GM21390 (cell line): ENCODE data around the gene ZFPM1.

Source experiments
- ATAC-seq: cut with Tn5 transposase; IDR thresholded peaks from one replicate; pipeline ENCODE4 v1.9.1; 2021; ENCODE audit not compliant: unreplicated experiment

The ZFPM1 gene

GRCh38 chr16:88495268-88495772 is 42.2 kb downstream of the ZFPM1 start:
- ATAC-seq, result no peak

- ATAC-seq, result no peak
Measured at GRCh38 chr16:88497561-88498462, 44.7 kb downstream of the ZFPM1 start.

GRCh38 chr16:88498576-88499208 is 45.6 kb downstream of the ZFPM1 start:
- no peak for ATAC-seq

- ATAC-seq, result no peak
Measured at GRCh38 chr16:88499292-88499691, 46.2 kb downstream of the ZFPM1 start.

- no peak for ATAC-seq
Measured at GRCh38 chr16:88499836-88500251, 46.8 kb downstream of the ZFPM1 start.

- ATAC-seq, result no peak
Measured at GRCh38 chr16:88500255-88500661, 47.2 kb downstream of the ZFPM1 start.

GRCh38 chr16:88502371-88502770 is 49.3 kb downstream of the ZFPM1 start:
- no peak for ATAC-seq

- ATAC-seq, result no peak
Measured at GRCh38 chr16:88502776-88503280, 49.7 kb downstream of the ZFPM1 start.

GRCh38 chr16:88503374-88503770 is 50.3 kb downstream of the ZFPM1 start:
- no peak for ATAC-seq

GRCh38 chr16:88503771-88504488 is 50.9 kb downstream of the ZFPM1 start:
- no peak for ATAC-seq

- no peak for ATAC-seq
Measured at GRCh38 chr16:88504489-88505404, 51.7 kb downstream of the ZFPM1 start.

- ATAC-seq, result no peak
Measured at GRCh38 chr16:88505405-88506082, 52.5 kb downstream of the ZFPM1 start.

- ATAC-seq, result no peak
Measured at GRCh38 chr16:88506723-88507122, 53.6 kb downstream of the ZFPM1 start.

- no peak for ATAC-seq
Measured at GRCh38 chr16:88507231-88507743, 54.2 kb downstream of the ZFPM1 start.

GRCh38 chr16:88508376-88508867 is 55.3 kb downstream of the ZFPM1 start:
- no peak for ATAC-seq

- ATAC-seq, result no peak
Measured at GRCh38 chr16:88508868-88509748, 56.0 kb downstream of the ZFPM1 start.

GRCh38 chr16:88509749-88510069 is 56.6 kb downstream of the ZFPM1 start:
- no peak for ATAC-seq
